HG02981 (cell line): ENCODE data around the gene DNM3.

Source experiments
- ATAC-seq: cut with Tn5 transposase; IDR thresholded peaks from one replicate; pipeline ENCODE4 v1.9.1; 2021; ENCODE audit warnings: mild to moderate bottlenecking, moderate library complexity; ENCODE audit not compliant: unreplicated experiment

The DNM3 gene

DNA sequence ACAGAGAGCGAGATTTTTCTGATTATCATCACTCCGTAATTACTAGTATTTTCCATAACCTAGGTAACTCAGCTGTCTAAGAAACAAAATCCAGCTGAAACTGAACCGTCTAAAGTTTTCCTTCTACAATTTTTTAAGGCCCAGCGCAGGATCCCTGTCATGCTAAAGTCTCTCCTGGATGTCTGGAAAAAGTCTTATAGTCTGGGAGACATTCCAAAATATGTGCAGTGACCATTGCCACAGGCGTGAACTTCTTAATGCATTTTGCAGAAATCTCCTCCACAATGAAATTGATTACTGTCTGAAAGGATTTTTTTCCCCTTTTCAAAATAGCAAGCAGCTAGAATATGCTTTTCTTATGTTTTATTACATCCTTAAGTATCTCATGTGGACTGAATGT, 369.9 kb downstream of the DNM3 start:
- ATAC-seq: no peak

DNA sequence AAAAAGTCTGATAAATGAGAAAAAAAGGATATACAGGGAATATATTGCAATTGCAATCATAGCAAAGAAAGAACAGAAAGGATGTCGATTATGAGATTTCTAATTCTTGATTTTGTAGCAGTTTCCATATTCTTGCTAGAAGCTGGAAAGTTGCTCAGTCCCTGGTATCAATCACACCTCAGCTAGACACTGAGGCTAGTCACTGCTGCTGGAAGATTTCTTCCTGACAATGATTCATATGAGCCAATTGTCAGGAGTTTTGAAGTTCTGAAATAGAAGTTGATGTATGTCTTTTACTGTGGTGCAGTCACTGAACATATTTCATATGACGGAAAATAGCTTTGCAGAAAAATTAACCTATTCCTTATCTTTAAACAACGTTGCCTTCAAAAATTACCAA, 370.8 kb downstream of the DNM3 start:
- ATAC-seq: no peak

GRCh38 chr1:172215006-172215405, 373.7 kb downstream of the DNM3 start:
- ATAC-seq: no peak

- no peak for ATAC-seq
These were observed 378.7 kb downstream of the DNM3 start for GRCh38 chr1:172219966-172220365.

DNA sequence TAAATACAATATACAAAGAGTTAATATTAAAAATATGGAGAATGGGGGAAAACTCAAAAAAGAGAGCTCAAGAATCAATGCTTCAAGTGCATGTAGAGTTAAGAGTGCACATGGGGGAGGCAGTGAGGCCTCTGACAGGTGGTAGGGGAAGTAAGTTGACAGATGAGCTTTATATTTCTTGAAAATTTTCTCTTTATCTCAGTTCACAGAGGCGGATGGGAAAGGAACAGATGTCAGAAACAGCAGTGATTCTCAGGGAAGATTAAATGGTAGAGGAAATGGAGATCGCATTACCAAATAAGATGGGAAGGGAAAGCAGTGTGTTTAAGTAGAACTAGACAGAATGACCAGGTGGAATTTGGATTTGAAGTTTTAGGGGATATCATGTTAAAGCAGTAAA, 379.1 kb downstream of the DNM3 start:
- no peak for ATAC-seq

DNA sequence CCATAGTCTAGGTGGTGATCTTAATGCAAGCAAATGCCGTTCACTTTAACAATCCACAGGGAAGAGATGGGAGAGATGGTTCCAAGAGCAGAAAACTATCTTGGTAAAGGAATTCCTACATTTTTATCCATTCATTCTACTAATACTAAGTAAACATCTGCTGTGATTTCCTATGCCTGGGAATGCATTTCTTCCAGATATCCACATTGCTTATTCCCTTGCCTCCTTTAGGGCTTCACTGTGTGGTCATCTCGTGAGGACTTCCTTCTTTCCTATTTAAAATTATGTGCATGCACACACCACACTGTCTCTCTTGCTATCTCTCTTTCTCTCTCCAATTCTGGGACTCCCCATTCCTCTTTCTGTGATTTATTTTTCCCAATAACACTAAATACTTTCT, 380.1 kb downstream of the DNM3 start:
- no peak for ATAC-seq

GRCh38 chr1:172224871-172225270, 383.6 kb downstream of the DNM3 start:
- ATAC-seq: no peak

GRCh38 chr1:172229942-172230341, 388.6 kb downstream of the DNM3 start:
- no peak for ATAC-seq

DNA sequence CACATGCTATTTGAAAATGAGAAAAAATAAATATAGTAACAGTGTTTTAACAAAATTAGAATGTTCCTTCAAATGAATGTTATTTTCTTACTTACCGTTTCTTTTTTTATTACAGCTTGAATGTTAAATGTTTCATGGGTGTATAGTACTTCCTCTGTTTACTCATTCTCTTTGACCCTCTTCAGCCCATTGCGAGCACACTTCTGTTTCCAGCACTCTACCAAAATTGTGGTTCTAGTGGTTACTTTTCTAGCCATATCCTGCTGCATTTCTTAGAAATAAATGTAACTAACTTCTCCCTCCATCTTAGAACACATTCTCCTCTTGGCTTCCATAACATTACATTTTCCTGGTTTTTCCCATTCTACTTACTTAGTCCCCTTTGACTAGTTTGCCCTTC, 389.2 kb downstream of the DNM3 start:
- no peak for ATAC-seq

GRCh38 chr1:172236958-172237357, 395.7 kb downstream of the DNM3 start:
- ATAC-seq: no peak

DNA sequence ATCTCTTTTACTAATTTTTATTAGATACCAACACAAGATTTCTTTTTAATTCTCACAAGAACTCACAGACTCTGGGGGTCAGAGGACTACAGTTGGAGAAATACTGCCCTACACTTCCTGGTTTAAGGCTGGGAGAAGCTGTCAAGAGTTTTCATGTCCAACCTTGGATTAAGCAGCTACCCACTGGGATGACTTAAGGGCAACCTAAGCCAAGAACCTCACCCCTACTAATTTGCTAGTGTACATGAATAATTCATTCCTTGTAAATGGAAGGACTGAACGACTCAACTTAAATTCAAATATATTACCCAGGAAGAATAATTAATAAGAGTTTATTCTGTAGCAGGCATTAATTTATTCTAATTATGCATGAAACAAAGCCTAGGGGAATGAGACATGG, 396.9 kb downstream of the DNM3 start:
- ATAC-seq: no peak

DNA sequence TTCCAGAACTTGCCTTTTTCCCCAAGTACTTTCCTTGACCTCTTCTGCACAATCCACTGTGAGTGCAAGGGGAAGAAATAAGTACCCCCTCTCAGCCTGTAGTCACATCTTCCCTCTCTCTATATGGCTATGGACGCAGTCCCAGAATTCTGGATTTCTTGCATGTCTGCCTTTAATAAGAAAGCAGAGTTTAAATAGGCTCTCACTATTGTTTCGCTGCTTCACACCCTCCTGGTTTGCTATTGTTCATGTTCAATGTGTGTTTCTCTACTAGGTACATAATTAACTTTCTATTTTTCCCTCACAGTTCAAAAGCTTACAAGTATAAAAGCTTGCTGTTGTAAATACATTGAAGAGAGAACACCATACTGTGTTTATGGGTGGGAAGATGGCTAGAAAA, 397.7 kb downstream of the DNM3 start:
- no peak for ATAC-seq

- ATAC-seq: no peak
These were observed 398.6 kb downstream of the DNM3 start for GRCh38 chr1:172239901-172240300.

DNA sequence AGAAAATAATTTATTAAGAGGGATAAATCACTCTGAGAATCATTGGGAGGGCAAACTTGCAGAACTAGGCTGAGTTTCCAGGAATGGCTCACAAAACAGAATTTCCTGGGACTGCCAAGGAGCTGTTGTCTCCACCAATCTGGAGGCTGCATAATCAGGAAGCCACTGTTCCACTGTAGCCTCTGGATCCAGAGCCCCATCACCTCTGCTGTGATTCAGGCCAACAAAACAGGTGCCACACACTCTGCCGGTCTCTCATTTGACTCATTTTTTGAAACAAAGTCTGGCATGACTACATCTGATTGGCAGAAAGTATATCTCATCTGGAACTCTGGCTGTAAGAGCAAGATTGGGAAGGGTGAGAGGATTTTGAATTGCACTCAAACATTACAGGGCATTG, 400.2 kb downstream of the DNM3 start:
- ATAC-seq: no peak

DNA sequence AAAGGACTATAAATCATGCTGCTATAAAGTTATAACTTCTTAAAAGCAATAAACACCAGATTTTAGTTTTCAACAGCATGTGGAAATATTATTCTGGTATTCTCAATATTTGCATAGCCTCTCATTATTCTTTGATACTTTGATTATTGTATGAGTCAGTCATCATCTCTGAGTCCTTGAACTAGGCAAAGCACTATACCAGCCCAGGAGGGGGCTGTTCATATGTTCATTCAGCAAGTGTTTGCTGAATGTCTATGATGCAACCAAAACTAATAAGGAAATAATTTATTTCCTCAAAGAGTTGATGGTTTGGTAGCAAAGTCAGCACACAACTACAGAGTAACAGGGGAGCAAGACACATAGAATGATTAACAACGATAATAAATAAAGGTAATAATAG, 403.6 kb downstream of the DNM3 start:
- ATAC-seq: no peak

- ATAC-seq: no peak
These were observed 404.5 kb downstream of the DNM3 start for GRCh38 chr1:172245788-172246187.

DNA sequence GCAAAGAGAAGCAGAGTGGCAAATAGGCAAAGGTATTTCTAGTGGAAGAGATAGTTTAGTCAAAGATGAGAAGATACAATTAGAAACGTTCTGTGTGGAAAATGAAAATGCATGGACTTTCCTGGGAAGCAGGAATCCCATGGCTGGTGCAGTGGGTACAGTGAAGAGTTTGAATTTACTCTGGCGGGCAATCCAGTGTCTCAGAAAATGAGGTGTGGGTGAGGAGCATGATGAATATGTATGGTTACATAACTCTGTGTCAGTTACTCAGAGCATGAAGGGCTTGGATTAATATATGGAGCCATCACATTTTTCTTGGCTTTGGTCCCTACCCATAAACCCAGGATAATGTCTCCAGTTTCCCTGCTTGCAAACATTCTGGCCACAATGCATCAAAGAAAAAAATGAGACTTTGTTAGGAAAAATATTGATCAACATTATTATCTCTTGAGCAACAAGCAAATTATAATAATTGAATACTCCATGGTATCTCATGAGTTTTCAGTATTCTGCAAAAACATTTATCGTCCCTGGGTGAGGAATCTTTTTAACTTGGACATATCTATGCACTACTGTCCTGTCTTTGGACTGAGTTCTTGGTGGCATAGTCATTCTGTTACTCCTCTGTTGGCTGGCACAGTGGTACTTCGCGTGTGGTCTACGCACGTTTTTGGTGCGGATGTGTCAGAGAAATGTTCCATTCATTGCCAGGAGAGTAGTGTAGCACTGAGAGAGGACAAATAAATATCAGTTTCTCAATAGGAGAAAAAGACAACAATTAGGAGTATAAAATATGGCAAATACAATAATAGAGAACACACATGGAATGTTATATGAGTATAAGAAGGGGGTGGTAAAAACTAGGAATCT, 405.5 kb downstream of the DNM3 start:
- no peak for ATAC-seq

DNA sequence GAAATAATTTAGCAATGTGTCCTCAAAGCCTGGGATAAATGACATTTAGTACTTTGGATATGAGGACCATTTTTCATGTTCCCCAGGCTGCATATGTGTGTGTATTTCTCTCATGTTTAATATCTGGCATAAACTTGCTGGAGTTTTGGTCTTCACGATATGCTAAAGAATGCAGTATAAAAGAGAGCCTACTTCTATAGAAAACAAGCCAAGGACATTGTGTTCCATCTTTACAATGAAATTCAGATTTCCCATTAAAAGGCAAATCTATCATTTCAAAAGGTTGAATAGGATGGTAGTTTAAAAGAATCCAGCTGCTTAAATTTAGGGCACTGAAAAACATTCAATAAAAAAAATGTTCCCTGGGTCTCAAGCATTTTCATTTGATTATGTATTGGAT, 410.2 kb downstream of the DNM3 start:
- ATAC-seq: no peak

DNA sequence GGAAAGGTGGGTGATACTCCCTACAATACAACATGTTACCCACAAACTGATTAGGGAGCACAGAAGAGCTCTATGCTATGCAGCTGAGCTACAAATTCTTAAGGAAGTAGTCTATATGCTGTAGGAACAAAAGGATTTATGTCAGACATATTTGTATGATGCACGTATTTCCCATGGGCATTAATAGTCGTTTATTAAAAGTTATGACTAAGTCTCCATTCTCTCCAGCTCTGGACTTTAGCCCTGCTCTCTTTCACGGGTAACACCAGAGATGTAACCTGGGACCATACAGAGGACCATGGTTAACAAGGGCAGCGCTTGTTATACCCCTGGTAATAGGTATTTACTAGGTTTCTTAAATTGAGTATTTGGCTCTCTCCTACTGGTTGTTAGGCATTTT, 411.0 kb downstream of the DNM3 start:
- no peak for ATAC-seq

DNA sequence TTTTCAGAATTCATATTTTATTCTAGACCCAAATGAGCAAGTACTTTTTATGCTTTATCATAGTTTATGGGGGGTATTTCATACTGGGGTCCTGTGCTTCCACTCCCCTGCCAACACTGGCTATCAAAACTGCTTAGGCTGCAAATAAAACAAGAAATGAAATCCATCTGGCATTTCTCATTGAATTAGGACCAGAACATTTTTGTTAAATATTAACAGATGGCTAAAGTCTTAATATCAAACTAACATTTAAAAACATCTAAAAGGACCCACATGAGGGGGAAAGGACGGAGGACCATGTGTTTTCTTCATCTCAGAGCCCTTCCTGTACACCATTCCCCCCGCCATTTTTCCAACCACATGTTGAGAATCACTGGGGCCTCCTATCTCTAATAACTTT, 411.7 kb downstream of the DNM3 start:
- no peak for ATAC-seq

GRCh38 chr1:172254521-172255222, 413.4 kb downstream of the DNM3 start:
- no peak for ATAC-seq

GRCh38 chr1:172255223-172255560, 413.9 kb downstream of the DNM3 start:
- no peak for ATAC-seq

GRCh38 chr1:172265905-172266304, 424.6 kb downstream of the DNM3 start:
- ATAC-seq: no peak
